Fibroblast of mammary gland (primary cell): Measurements from ENCODE around the gene RTN4IP1.

Experiments used
- DNase-seq: peaks from one replicate; pipeline ENCODE4 v3.0.0-alpha.2; 2010; ENCODE audit warnings: low read depth
- H3K4me3 ChIP-seq: 2 replicates; pipeline ENCODE4 v1.5.1; 2011; ENCODE audit warnings: low read depth, mild to moderate bottlenecking, low read length, moderate library complexity; ENCODE audit not compliant: control insufficient read depth
- TF ChIP-seq, protein P1 (sequence below): conservative IDR thresholded peaks from 2 replicates; pipeline ENCODE4 v1.5.1; 2011; ENCODE audit warnings: low read depth, low read length, inconsistent platforms; ENCODE audit not compliant: control insufficient read depth, insufficient read depth

RTN4IP1 gene

DNA sequence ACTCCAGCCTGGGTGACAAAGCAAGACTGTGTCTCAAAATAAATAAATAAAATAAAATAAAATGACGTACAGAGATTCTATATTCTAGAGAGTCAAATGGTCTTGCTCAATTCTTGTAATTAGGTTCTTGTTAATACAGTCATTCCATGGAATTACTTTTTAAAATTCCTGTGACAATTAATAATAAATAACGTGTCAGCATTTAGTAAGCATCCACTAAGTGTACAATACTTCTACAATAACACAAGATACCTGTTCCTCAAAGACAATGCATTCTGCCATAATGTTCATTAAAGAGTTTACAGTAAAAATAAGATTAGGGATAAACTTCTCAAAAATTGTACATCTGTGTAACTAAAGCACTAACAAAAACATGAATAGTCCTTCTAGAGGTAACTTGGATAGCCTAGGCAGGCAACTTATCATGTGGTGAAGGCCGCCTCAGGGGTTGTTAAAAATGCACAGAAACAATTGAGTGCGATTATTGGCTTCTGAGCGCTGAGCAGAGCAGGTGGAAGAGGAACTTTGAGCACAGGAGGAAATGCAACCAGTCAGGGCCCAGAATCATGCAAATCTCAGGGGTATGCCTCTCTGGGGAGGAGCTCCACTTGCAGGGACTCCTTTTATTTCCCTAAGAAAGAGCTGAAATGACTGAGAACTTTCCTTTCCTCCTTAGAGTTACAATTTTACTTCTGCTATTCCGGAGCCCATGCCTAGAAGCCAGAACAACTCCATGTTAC is 37.2 kb upstream of the RTN4IP1 start:
- DNase-seq = no peak
- TF ChIP-seq, protein P1, sequence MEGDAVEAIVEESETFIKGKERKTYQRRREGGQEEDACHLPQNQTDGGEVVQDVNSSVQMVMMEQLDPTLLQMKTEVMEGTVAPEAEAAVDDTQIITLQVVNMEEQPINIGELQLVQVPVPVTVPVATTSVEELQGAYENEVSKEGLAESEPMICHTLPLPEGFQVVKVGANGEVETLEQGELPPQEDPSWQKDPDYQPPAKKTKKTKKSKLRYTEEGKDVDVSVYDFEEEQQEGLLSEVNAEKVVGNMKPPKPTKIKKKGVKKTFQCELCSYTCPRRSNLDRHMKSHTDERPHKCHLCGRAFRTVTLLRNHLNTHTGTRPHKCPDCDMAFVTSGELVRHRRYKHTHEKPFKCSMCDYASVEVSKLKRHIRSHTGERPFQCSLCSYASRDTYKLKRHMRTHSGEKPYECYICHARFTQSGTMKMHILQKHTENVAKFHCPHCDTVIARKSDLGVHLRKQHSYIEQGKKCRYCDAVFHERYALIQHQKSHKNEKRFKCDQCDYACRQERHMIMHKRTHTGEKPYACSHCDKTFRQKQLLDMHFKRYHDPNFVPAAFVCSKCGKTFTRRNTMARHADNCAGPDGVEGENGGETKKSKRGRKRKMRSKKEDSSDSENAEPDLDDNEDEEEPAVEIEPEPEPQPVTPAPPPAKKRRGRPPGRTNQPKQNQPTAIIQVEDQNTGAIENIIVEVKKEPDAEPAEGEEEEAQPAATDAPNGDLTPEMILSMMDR = no peak
- H3K4me3 ChIP-seq = no peak overlapping the region

DNA sequence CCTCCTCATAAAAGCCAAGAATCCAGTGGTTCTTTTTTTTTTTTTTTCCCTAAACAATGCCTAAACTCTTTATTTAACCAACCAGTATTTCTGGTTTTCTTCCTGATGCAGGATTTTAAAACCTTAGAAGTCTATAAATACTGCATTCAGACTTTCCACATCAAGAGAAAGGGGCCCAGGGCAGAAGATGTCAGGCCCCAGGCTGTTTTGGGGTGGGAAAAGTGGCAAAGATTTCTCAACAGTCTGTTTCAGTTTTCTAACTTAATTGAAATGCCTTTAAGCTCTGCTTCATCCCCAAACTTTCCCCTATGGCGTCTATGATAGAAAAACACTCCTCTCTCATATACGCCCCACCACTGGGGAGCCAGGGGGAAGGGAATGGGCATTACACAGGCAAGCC is 33.2 kb upstream of the RTN4IP1 start:
- DNase-seq = no peak
- TF ChIP-seq, protein P1 = no peak
- H3K4me3 ChIP-seq = no peak overlapping the region

DNA sequence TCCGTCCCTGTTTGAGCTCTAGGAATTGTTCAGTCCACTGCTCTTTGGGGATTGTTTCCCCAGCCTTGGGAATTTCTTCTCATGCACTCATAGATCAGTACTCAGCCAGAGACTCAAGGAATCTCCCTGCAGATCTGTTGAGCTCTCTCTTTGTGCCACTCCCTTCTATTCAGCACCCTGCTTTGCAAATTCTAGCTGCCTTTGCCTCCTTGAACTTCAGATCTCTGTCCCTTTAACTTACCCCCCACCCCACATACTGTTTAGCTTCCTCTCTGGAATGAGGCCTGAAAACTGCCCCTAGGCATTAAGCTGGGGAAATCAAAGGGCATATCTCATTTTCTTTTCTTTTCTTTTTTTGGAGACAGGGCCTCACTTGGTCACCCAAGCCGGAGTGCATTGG is 30.6 kb upstream of the RTN4IP1 start:
- DNase-seq = no peak
- H3K4me3 ChIP-seq = no peak overlapping the region
- TF ChIP-seq, protein P1 = no peak

DNA sequence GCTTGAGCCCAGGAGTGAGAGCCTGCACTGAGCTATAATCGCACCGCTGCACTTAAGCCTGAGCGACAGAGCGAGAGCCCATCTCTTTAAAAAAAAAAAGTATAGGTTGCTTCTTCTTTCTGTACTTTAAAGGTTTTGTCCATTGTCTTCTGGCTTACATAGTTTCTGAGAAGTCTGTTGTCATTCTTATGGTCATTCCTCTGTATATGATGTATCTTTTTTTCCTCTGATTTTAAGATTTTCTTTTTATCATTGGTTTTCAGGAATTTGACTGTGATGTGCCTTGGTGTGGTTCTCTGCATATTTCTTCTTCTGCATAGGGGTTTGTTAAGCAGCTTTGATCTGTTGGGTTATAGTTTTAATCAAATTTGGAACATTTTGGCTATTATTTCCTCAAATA is 29.2 kb upstream of the RTN4IP1 start:
- H3K4me3 ChIP-seq = no peak overlapping the region
- TF ChIP-seq, protein P1 = no peak
- DNase-seq = peak; percentile 6

DNA sequence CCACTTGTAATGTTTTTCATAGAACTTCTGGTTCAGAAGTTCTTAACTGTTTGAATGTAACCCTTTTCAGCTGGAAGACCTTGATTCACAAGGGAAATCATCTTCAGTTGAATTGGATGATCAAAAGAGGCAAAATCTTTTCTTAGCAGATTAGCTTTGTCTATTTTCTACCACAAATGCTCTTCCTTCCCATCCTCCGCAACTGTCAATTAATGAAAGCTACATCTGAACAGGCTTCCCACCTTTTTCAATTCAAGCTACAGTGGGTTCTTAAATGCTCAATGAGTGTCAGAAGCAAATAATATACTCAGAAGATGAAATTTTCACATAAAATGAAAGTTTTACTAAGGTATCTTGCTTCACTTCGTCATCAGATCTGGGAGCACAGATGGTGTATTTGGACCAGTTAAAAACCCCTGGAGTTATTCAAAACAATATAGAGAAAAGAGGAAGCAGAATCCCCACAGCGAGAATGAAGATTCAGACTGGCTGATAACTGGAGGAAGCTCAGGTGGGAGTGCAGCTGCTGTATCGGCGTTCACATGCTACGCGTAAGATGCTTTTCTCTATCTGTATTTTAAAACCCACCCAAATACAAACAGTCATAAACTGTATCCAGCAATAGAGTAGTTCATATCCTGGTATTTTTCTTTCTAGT is 19.5 kb upstream of the RTN4IP1 start:
- DNase-seq = no peak
- TF ChIP-seq, protein P1 = no peak
- no peak overlapping the region for H3K4me3 ChIP-seq

DNA sequence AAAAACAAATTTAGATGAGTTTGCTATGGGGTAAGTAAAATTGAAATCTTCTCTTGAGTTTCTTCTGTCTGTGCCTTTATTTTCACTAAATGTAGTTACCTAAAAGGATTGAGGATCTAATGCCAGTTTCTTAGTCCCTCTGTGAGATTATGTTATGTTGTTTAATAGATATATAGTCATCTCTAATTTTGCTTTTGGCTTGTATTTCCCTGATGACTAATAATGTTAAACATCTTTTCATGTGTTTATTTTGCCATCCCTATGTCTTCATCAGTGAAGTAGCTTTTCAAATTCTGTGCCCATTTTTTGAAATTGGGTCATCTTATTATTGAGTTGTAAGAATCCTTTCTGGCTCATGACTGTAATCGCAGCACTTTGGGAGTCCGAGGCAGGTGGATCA is 13.8 kb upstream of the RTN4IP1 start:
- TF ChIP-seq, protein P1 = no peak
- peak; percentile 22 for DNase-seq
- no peak overlapping the region for H3K4me3 ChIP-seq
